Transverse colon (tissue), 4 donors: ENCODE measurements around the gene PPP1R12B.
"Not testable (repeated sequence)": the region's sequence is repeated elsewhere in the genome, so short reads cannot be mapped to it uniquely, and the experiment has no call there.

Experiments
- EP300 ChIP-seq: sonication (generic); formaldehyde crosslinking; IDR thresholded peaks from one replicate; pipeline ENCODE4 v1.6.1; 2017; ENCODE audit warnings: antibody characterized with exemption, low read depth
- POLR2A ChIP-seq: fragments of 450-650 bp; IDR thresholded peaks from one replicate; pipeline ENCODE4 v1.6.1; 2016; ENCODE audit warnings: antibody characterized with exemption, mild to moderate bottlenecking, moderate library complexity
- POLR2AphosphoS5 ChIP-seq, 3 donors: sonication (generic); formaldehyde crosslinking; IDR thresholded peaks; one replicate each; pipeline ENCODE4 v1.6.1; 2016; ENCODE audit warnings: antibody characterized with exemption in 3 of 3
- TF ChIP-seq, protein P1 (sequence below), 5 experiments: fragments of 200-600 bp in 3 of 5; fragments of 450-650 bp in 2 of 5; sonication (generic) in 3 of 5; IDR thresholded peaks; 1 replicate in 2 of 5; 2 replicates in 3 of 5; pipeline ENCODE4 v1.5.1; 2016 to 2017; ENCODE audit warnings: antibody characterized with exemption in 5 of 5, inconsistent platforms in 3 of 5, mild to moderate bottlenecking in 2 of 5, moderate library complexity in 1 of 5

DNA sequence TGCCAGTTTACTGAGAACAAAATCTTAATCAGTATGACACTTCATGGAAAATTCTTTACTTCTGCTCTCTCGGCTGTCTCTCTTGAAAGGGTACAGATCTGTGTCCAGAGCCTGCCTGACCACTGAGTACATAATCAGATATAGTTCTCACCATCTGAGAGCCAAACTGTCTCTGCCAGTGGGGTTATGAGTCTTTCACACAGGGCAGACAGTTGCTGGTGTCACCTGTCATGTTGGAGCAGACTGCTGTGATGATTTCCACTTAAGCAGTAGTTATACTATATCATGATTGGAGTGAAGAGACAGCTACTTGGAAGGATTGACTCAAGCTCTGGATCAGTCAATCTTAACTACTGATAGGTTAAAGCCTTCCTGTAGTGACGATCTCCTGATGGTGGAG, 58.9 kb downstream of the PPP1R12B start:
- TF ChIP-seq, protein P1, sequence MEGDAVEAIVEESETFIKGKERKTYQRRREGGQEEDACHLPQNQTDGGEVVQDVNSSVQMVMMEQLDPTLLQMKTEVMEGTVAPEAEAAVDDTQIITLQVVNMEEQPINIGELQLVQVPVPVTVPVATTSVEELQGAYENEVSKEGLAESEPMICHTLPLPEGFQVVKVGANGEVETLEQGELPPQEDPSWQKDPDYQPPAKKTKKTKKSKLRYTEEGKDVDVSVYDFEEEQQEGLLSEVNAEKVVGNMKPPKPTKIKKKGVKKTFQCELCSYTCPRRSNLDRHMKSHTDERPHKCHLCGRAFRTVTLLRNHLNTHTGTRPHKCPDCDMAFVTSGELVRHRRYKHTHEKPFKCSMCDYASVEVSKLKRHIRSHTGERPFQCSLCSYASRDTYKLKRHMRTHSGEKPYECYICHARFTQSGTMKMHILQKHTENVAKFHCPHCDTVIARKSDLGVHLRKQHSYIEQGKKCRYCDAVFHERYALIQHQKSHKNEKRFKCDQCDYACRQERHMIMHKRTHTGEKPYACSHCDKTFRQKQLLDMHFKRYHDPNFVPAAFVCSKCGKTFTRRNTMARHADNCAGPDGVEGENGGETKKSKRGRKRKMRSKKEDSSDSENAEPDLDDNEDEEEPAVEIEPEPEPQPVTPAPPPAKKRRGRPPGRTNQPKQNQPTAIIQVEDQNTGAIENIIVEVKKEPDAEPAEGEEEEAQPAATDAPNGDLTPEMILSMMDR (IDR thresholded peaks at IDR 0.05) = not testable (repeated sequence)
- not testable (repeated sequence) for TF ChIP-seq POLR2AphosphoS5 (IDR thresholded peaks at IDR 0.05); EP300; POLR2A
